Loucy (cell line): ENCODE measurements around the gene TMEM25.

Experiments
- H2AFZ ChIP-seq: fragments of 200-600 bp; sonication (generic); 2 replicates; pipeline ENCODE4 v1.6.0; 2016; ENCODE audit warnings: antibody characterized with exemption, mild to moderate bottlenecking, low read length, moderate library complexity
- H3F3A ChIP-seq: fragments of 200-600 bp; 2 replicates; pipeline ENCODE4 v1.6.0; 2016; ENCODE audit warnings: antibody characterized with exemption, low read depth, mild to moderate bottlenecking
- H3K27me3 ChIP-seq: fragments of 200-600 bp; sonication (generic); 2 replicates; pipeline ENCODE4 v1.6.1; 2014; ENCODE audit warnings: low read length, mild to moderate bottlenecking; ENCODE audit not compliant: insufficient read depth, poor library complexity, severe bottlenecking
- H3K36me3 ChIP-seq: fragments of 200-600 bp; sonication (generic); 2 replicates; pipeline ENCODE4 v1.6.1; 2016; ENCODE audit warnings: low read length; ENCODE audit not compliant: insufficient read depth
- H3K4me1 ChIP-seq: fragments of 200-600 bp; sonication (generic); 2 replicates; pipeline ENCODE4 v1.5.1; 2014; ENCODE audit warnings: low read length, mild to moderate bottlenecking; ENCODE audit not compliant: insufficient read depth, poor library complexity, severe bottlenecking
- H3K4me2 ChIP-seq: fragments of 200-600 bp; sonication (generic); 2 replicates; pipeline ENCODE4 v1.6.0; 2014; ENCODE audit warnings: antibody characterized with exemption, low read length, low read depth, mild to moderate bottlenecking; ENCODE audit not compliant: poor library complexity, severe bottlenecking
- H3K4me3 ChIP-seq: fragments of 200-600 bp; sonication (generic); 2 replicates; pipeline ENCODE4 v1.5.1; 2014; ENCODE audit warnings: low read length, mild to moderate bottlenecking, mixed read lengths; ENCODE audit not compliant: poor library complexity, severe bottlenecking
- H3K79me2 ChIP-seq: fragments of 200-600 bp; sonication (generic); 2 replicates; pipeline ENCODE4 v1.6.1; 2014; ENCODE audit warnings: low read length; ENCODE audit not compliant: insufficient read depth
- H3K9ac ChIP-seq: fragments of 200-600 bp; sonication (generic); 2 replicates; pipeline ENCODE4 v1.6.0; 2014; ENCODE audit warnings: mild to moderate bottlenecking, low read depth, low read length, moderate library complexity; ENCODE audit not compliant: poor library complexity, severe bottlenecking
- H3K9me2 ChIP-seq: fragments of 200-600 bp; sonication (generic); replicated peaks from 2 replicates; pipeline ENCODE4 v1.6.1; 2016; ENCODE audit warnings: low read depth, low read length, mixed read lengths
- H3K9me3 ChIP-seq: fragments of 200-600 bp; sonication (generic); 2 replicates; pipeline ENCODE4 v1.6.1; 2014; ENCODE audit warnings: mild to moderate bottlenecking, antibody characterized with exemption, low read length, low read depth; ENCODE audit not compliant: insufficient read depth
- H4K20me1 ChIP-seq: fragments of 200-600 bp; sonication (generic); 2 replicates; pipeline ENCODE4 v1.6.0; 2014; ENCODE audit warnings: antibody characterized with exemption, low read length, mild to moderate bottlenecking; ENCODE audit not compliant: insufficient read depth, poor library complexity, severe bottlenecking
- EZH2phosphoT487 ChIP-seq: fragments of 200-600 bp; IDR thresholded peaks from 2 replicates; pipeline ENCODE4 v1.6.1; 2018; ENCODE audit warnings: antibody characterized with exemption, mild to moderate bottlenecking, moderate library complexity, borderline replicate concordance
- TF ChIP-seq, protein P1 (sequence below): fragments of 200-600 bp; sonication (generic); conservative IDR thresholded peaks from 2 replicates; pipeline ENCODE4 v1.5.1; 2014; ENCODE audit warnings: mild to moderate bottlenecking, antibody characterized with exemption, low read length

TMEM25 gene

DNA sequence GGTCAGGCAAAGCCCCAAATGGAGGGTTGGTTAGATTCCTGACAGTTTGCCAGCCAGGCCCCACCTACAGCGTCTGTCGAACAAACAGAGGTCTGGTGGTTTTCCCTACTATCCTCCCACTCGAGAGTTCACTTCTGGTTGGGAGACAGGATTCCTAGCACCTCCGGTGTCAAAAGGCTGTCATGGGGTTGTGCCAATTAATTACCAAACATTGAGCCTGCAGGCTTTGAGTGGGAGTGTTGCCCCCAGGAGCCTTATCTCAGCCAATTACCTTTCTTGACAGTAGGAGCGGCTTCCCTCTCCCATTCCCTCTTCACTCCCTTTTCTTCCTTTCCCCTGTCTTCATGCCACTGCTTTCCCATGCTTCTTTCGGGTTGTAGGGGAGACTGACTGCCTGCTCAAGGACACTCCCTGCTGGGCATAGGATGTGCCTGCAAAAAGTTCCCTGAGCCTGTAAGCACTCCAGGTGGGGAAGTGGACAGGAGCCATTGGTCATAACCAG is 8.4 kb upstream of the TMEM25 start:
- Histone ChIP-seq H3F3A (0 out of 2 replicates have a peak, but pooled peaks cover 3% of the 10 kb centered on the region), H3K36me3 (peaks cover 71% of the 10 kb centered on the region), H3K27me3 (no peaks in the 10 kb centered on the region), H3K4me1 (peaks cover 10% of the 10 kb centered on the region), H3K9me3 (no peaks in the 10 kb centered on the region), H3K4me2 (no peak overlapping the region), H3K4me3 (no peak overlapping the region), H3K9ac (no peak overlapping the region), H4K20me1 (no peaks in the 10 kb centered on the region), H2AFZ (no peak overlapping the region), H3K79me2 (no peaks in the 10 kb centered on the region), H3K9me2 (no peaks in the 10 kb centered on the region)
- TF ChIP-seq, protein P1, sequence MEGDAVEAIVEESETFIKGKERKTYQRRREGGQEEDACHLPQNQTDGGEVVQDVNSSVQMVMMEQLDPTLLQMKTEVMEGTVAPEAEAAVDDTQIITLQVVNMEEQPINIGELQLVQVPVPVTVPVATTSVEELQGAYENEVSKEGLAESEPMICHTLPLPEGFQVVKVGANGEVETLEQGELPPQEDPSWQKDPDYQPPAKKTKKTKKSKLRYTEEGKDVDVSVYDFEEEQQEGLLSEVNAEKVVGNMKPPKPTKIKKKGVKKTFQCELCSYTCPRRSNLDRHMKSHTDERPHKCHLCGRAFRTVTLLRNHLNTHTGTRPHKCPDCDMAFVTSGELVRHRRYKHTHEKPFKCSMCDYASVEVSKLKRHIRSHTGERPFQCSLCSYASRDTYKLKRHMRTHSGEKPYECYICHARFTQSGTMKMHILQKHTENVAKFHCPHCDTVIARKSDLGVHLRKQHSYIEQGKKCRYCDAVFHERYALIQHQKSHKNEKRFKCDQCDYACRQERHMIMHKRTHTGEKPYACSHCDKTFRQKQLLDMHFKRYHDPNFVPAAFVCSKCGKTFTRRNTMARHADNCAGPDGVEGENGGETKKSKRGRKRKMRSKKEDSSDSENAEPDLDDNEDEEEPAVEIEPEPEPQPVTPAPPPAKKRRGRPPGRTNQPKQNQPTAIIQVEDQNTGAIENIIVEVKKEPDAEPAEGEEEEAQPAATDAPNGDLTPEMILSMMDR = peak; percentile 50
- TF ChIP-seq EZH2phosphoT487 = no peak

DNA sequence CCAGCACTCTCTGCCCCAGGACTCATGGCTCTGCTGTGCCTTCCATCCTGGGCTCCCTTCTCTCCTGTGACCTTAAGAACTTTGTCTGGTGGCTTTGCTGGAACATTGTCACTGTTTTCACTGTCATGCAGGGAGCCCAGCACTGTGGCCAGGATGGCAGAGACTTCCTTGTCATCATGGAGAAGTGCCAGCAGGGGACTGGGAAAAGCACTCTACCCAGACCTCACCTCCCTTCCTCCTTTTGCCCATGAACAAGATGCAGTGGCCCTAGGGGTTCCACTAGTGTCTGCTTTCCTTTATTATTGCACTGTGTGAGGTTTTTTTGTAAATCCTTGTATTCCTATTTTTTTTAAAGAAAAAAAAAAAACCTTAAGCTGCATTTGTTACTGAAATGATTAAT is 6.6 kb upstream of the TMEM25 start:
- no peaks in the 10 kb centered on the region for H3K9me3 ChIP-seq
- H3K9ac ChIP-seq = no peak overlapping the region
- H3K9me2 ChIP-seq = no peaks in the 10 kb centered on the region
- no peaks in the 10 kb centered on the region for H4K20me1 ChIP-seq
- no peak overlapping the region for H3K4me3 ChIP-seq
- H3K4me2 ChIP-seq = no peak overlapping the region
- no peak overlapping the region for H2AFZ ChIP-seq
- peaks cover 12% of the 10 kb centered on the region for H3K4me1 ChIP-seq
- H3K79me2 ChIP-seq = peaks cover 1% of the 10 kb centered on the region; the same call in 1 of the 2 replicates
- H3F3A ChIP-seq = 0 out of 2 replicates have a peak, but pooled peaks cover 3% of the 10 kb centered on the region
- H3K27me3 ChIP-seq = no peaks in the 10 kb centered on the region
- peaks cover 59% of the 10 kb centered on the region for H3K36me3 ChIP-seq
- TF ChIP-seq EZH2phosphoT487 = no peak
- TF ChIP-seq, protein P1 = no peak

DNA sequence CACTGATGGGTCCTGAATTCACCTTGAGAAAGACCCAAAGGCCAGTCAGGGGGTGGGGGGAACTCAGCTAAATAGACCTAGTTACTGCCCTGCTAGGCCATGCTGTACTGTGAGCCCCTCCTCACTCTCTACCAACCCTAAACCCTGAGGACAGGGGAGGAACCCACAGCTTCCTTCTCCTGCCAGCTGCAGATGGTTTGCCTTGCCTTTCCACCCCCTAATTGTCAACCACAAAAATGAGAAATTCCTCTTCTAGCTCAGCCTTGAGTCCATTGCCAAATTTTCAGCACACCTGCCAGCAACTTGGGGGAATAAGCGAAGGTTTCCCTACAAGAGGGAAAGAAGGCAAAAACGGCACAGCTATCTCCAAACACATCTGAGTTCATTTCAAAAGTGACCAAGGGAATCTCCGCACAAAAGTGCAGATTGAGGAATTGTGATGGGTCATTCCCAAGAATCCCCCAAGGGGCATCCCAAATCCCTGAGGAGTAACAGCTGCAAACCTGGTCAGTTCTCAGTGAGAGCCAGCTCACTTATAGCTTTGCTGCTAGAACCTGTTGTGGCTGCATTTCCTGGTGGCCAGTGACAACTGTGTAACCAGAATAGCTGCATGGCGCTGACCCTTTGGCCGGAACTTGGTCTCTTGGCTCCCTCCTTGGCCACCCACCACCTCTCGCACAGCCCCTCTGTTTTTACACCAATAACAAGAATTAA is 6.1 kb upstream of the TMEM25 start:
- no peaks in the 10 kb centered on the region for H3K9me2 ChIP-seq
- H3K27me3 ChIP-seq = no peaks in the 10 kb centered on the region
- peaks cover 18% of the 10 kb centered on the region for H3K4me1 ChIP-seq
- H3K79me2 ChIP-seq = peaks cover 7% of the 10 kb centered on the region; the same call in 1 of the 2 replicates
- H3K4me3 ChIP-seq = no peak overlapping the region
- H3K36me3 ChIP-seq = peaks cover 53% of the 10 kb centered on the region
- H2AFZ ChIP-seq = no peak overlapping the region
- no peaks in the 10 kb centered on the region for H3K9me3 ChIP-seq
- TF ChIP-seq EZH2phosphoT487 = no peak
- TF ChIP-seq, protein P1 = no peak
- H4K20me1 ChIP-seq = no peaks in the 10 kb centered on the region
- no peak overlapping the region for H3K4me2 ChIP-seq
- no peak overlapping the region for H3K9ac ChIP-seq
- H3F3A ChIP-seq = 0 out of 2 replicates have a peak, but pooled peaks cover 3% of the 10 kb centered on the region
